ENCODE measurements around the gene TREML1. TPM values are rescaled to one million over a fixed set of nuclear protein-coding genes. Genes with fewer than 3 reads are reported as not detected.

Gene TREML1
- total and polyA plus RNA-seq, 2 of the 8 experiments (the other 6 are each of a cell fraction or from before 2014, with no cell fraction given), result 0.08 TPM; not detected in 1

DNA sequence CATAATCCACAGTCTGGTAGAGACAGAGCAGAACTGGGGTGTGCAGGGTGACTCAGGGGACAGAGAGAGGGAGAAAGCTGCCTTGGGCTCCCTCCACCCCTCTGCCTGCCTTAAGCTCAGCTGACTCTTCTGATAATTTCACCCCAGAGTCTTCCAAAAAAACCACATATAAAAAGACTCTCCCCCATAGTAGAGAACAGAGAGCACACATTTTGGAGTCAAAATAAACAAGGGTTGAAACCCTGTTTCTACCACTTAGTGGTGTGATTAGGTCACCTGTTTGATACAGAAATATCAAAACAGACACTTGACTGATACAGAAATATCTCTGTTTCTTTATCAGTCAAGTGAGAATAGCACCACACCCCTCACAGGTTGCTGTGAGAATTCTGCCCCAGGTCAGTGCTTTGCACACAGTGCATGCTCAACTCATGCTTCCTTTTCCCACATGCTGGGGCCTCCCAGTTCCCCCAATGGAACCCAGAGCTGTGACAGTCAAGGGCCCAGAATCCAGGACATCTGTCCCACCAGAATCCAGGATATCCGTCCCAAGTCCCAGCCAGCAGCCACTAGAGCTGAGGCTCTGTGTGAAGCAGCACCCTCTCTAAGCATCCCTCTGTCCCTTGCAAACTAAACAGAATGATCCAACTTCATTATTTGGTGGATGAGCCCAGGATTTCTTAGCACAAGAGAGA, 45.6 kb upstream of the TREML1 start (continued):
- TF ChIP-seq, protein P1, sequence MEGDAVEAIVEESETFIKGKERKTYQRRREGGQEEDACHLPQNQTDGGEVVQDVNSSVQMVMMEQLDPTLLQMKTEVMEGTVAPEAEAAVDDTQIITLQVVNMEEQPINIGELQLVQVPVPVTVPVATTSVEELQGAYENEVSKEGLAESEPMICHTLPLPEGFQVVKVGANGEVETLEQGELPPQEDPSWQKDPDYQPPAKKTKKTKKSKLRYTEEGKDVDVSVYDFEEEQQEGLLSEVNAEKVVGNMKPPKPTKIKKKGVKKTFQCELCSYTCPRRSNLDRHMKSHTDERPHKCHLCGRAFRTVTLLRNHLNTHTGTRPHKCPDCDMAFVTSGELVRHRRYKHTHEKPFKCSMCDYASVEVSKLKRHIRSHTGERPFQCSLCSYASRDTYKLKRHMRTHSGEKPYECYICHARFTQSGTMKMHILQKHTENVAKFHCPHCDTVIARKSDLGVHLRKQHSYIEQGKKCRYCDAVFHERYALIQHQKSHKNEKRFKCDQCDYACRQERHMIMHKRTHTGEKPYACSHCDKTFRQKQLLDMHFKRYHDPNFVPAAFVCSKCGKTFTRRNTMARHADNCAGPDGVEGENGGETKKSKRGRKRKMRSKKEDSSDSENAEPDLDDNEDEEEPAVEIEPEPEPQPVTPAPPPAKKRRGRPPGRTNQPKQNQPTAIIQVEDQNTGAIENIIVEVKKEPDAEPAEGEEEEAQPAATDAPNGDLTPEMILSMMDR (IDR thresholded peaks at IDR 0.05; ENCODE audit: control extremely low read depth in 1 of 3, insufficient read depth in 1 of 3, low read depth in 1 of 3, low read length in 3 of 3), result no peak
- TF ChIP-seq, protein P2, sequence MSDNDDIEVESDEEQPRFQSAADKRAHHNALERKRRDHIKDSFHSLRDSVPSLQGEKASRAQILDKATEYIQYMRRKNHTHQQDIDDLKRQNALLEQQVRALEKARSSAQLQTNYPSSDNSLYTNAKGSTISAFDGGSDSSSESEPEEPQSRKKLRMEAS (IDR thresholded peaks at IDR 0.05), result no peak
- TF ChIP-seq CTBP2 (IDR thresholded peaks at IDR 0.05; ENCODE audit: borderline replicate concordance, insufficient read depth, insufficient read length, low read length) (no peak), HDAC6 (IDR thresholded peaks at IDR 0.05; ENCODE audit: low read depth, low read length) (no peak), MAFK (IDR thresholded peaks at IDR 0.05; ENCODE audit: low read depth, low read length) (no peak)
- TF ChIP-seq, protein P3, sequence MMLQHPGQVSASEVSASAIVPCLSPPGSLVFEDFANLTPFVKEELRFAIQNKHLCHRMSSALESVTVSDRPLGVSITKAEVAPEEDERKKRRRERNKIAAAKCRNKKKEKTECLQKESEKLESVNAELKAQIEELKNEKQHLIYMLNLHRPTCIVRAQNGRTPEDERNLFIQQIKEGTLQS (IDR thresholded peaks at IDR 0.05; ENCODE audit: insufficient read depth, low read depth, low read length), result no peak
